Neural crest cell (in vitro differentiated cells): ENCODE results near the gene TUSC2. TPM values are rescaled to one million over a fixed set of nuclear protein-coding genes. Genes with fewer than 3 reads are reported as not detected.
A peak's percentile ranks its signal among the peaks of the same experiment; 100 is the strongest.

Experiments used
- DNase-seq: peaks from one replicate; pipeline ENCODE4 v3.0.0; 2021; ENCODE audit warnings: low read depth, mixed read lengths, low spot score
- H3K27ac Mint-ChIP-seq: one replicate; pipeline ENCODE4 v1.8.0; 2021; ENCODE audit warnings: mild to moderate bottlenecking, mixed read lengths; ENCODE audit not compliant: unreplicated experiment
- H3K27me3 Mint-ChIP-seq: 2 replicates; pipeline ENCODE4 v1.8.0; 2021; ENCODE audit warnings: low read depth, mild to moderate bottlenecking, mixed read lengths
- H3K36me3 Mint-ChIP-seq: 2 replicates; pipeline ENCODE4 v1.8.0; 2021; ENCODE audit warnings: low read depth, mild to moderate bottlenecking, mixed read lengths
- H3K4me1 Mint-ChIP-seq: 2 replicates; pipeline ENCODE4 v1.8.0; 2021; ENCODE audit warnings: mixed read lengths
- H3K4me3 Mint-ChIP-seq: one replicate; pipeline ENCODE4 v1.8.0; 2021; ENCODE audit warnings: mild to moderate bottlenecking, mixed read lengths
- H3K9me3 Mint-ChIP-seq: 2 replicates; pipeline ENCODE4 v1.8.0; 2021; ENCODE audit warnings: mixed read lengths
- CTCF ChIP-seq: fragments of 200-600 bp; sonication (generic); conservative IDR thresholded peaks from 2 replicates; pipeline ENCODE4 v1.5.0; 2021; ENCODE audit warnings: antibody characterized with exemption, mild to moderate bottlenecking
- total RNA-seq: library from RNA; stranded (reverse); gene quantifications from 2 replicates; pipeline ENCODE4 v1.2.1, GENCODE V29; 2021

TUSC2 gene
- total RNA-seq, 1 donor from 2014 or later: 35.5 TPM

GRCh38 chr3:50276762-50277101 is 51.3 kb downstream of the TUSC2 start:
- H3K36me3 Mint-ChIP-seq: no peaks in the 10 kb centered on the region
- peaks cover 27% of the 10 kb centered on the region for H3K4me1 Mint-ChIP-seq
- H3K4me3 Mint-ChIP-seq: no peak overlapping the region

GRCh38 chr3:50275996-50276761 is 51.8 kb downstream of the TUSC2 start:
- no peak for DNase-seq
- no peak for TF ChIP-seq CTCF
- H3K4me1 Mint-ChIP-seq: peaks cover 33% of the 10 kb centered on the region
- no peaks in the 10 kb centered on the region for H3K36me3 Mint-ChIP-seq
- no peaks in the 10 kb centered on the region for H3K9me3 Mint-ChIP-seq
- peaks cover 41% of the 10 kb centered on the region for H3K27me3 Mint-ChIP-seq
- H3K4me3 Mint-ChIP-seq: no peak overlapping the region
- H3K27ac Mint-ChIP-seq: no peak overlapping the region

More at GRCh38 chr3:50276762-50277101, 51.3 kb downstream of the TUSC2 start:
- Mint-ChIP-seq H3K27me3 (peaks cover 35% of the 10 kb centered on the region), H3K27ac (no peak overlapping the region), H3K9me3 (no peaks in the 10 kb centered on the region)
- no peak for DNase-seq
- TF ChIP-seq CTCF: no peak

- Mint-ChIP-seq H3K36me3 (no peaks in the 10 kb centered on the region), H3K27ac (no peak overlapping the region), H3K4me3 (peak overlapping the region; percentile 44), H3K4me1 (peaks cover 33% of the 10 kb centered on the region), H3K27me3 (peaks cover 41% of the 10 kb centered on the region), H3K9me3 (no peaks in the 10 kb centered on the region)
- DNase-seq: peak; percentile 37
- no peak for TF ChIP-seq CTCF
Observed at GRCh38 chr3:50275141-50275995, 52.7 kb downstream of the TUSC2 start.

Other genes with a start within 250 kb of the TUSC2 start
- gene RBM5, start 239.3 kb downstream of the TUSC2 start, total RNA-seq: 193 and 213 TPM in 2 replicates
- 4.2 and 5.8 TPM in 2 replicates for gene SEMA3F, start 172.9 kb downstream of the TUSC2 start, total RNA-seq
- not detected in 2 replicates for gene GNAT1, start 136.6 kb downstream of the TUSC2 start, total RNA-seq
- 1.8 and 2.7 TPM in 2 replicates for gene SLC38A3, start 123.0 kb downstream of the TUSC2 start, total RNA-seq
- 176 and 190 TPM in 2 replicates for gene GNAI2, start 92.0 kb downstream of the TUSC2 start, total RNA-seq
- gene SEMA3B, start 59.1 kb downstream of the TUSC2 start, total RNA-seq: 2.3 and 2.9 TPM in 2 replicates
- not detected in 2 replicates for gene LSMEM2, start 49.1 kb downstream of the TUSC2 start, total RNA-seq
- 69.2 and 77.1 TPM in 2 replicates for gene IFRD2, start 35.8 kb downstream of the TUSC2 start, total RNA-seq
- 2.9 and 4.4 TPM in 2 replicates for gene HYAL3, start 28.8 kb downstream of the TUSC2 start, total RNA-seq
- gene NAA80, start 28.8 kb downstream of the TUSC2 start, total RNA-seq: 9.7 and 10.7 TPM in 2 replicates
- 2.0 and 2.5 TPM in 2 replicates for gene HYAL1, start 24.6 kb downstream of the TUSC2 start, total RNA-seq
- gene HYAL2, start 5.5 kb downstream of the TUSC2 start, total RNA-seq: 73.0 and 78.0 TPM in 2 replicates
- gene RASSF1, start 12.6 kb upstream of the TUSC2 start, total RNA-seq: 15.1 and 16.8 TPM in 2 replicates
- 2.3 and 2.5 TPM in 2 replicates for gene ZMYND10, start 17.5 kb upstream of the TUSC2 start, total RNA-seq
- 29.7 and 30.6 TPM in 2 replicates for gene NPRL2, start 22.6 kb upstream of the TUSC2 start, total RNA-seq
- 11.7 and 12.8 TPM in 2 replicates for gene CYB561D2, start 22.6 kb upstream of the TUSC2 start, total RNA-seq
- 37.8 and 39.2 TPM in 2 replicates for gene TMEM115, start 31.3 kb upstream of the TUSC2 start, total RNA-seq
- gene CACNA2D2, start 175.4 kb upstream of the TUSC2 start, total RNA-seq: 8.7 and 9.3 TPM in 2 replicates
- 12.7 and 13.1 TPM in 2 replicates for gene C3orf18, start 239.5 kb upstream of the TUSC2 start, total RNA-seq
- 22.8 and 22.9 TPM in 2 replicates for gene HEMK1, start 241.3 kb upstream of the TUSC2 start, total RNA-seq